ENCODE results near the gene ZNF571. TPM values are rescaled to one million over a fixed set of nuclear protein-coding genes. Genes with fewer than 3 reads are reported as not detected.
A peak's percentile ranks its signal among the peaks of the same experiment; 100 is the strongest.

The ZNF571 gene
- total and polyA plus RNA-seq, 10 of the 15 experiments (the other 5 are each of a cell fraction or from before 2014, with no cell fraction given) = 0.27 to 1.5 (median 0.45) TPM

GRCh38 chr19:37551129-37551993 is 43.2 kb downstream of the ZNF571 start:
- no peak for ATAC-seq
- H3K79me2 ChIP-seq (ENCODE audit: control insufficient read depth, insufficient read depth, low read length) = no peaks in the 10 kb centered on the region
- H3K27me3 ChIP-seq (replicated peaks in 1 of 2; ENCODE audit: control insufficient read depth in 2 of 2, insufficient read depth in 2 of 2, low read length in 1 of 2) = no peaks in the 10 kb centered on the region
- no peak for FAIRE-seq
- peak overlapping the region; percentile 49; the same call in 1 of the 2 replicates for H3K4me3 ChIP-seq
- ChIA-PET POLR2A (no interaction called here), CTCF (no interaction called here), RAD21 (ENCODE audit: unreplicated experiment) (no interaction called here), SMC1A (ENCODE audit: uncharacterized antibody, unreplicated experiment) (no interaction called here)
- no peak for DNase-seq (ENCODE audit: low read depth, low spot score)
- H3K27ac ChIP-seq (ENCODE audit: control insufficient read depth, insufficient read depth) = no peak overlapping the region
- peaks cover 22% of the 10 kb centered on the region for H3K9me3 ChIP-seq (replicated peaks; ENCODE audit: control insufficient read depth, insufficient read depth, low read length)
- H4K20me1 ChIP-seq (ENCODE audit: control insufficient read depth, insufficient read depth) = no peaks in the 10 kb centered on the region
- intact Hi-C loops (cut with micrococcal nuclease; ENCODE audit: unreplicated experiment) = no loop called here
- H3K36me3 ChIP-seq (ENCODE audit: control insufficient read depth in 2 of 2, insufficient read depth in 2 of 2, low read length in 1 of 2) = no peaks in the 10 kb centered on the region
- peak overlapping the region; percentile 56 for H3K4me2 ChIP-seq (ENCODE audit: control insufficient read depth, insufficient read depth)
- H3K9ac ChIP-seq (ENCODE audit: control insufficient read depth, insufficient read depth, low read length) = no peak overlapping the region
- WGBS (ENCODE audit: insufficient coverage, insufficient replicate concordance, low lambda C conversion rate, missing lambda C conversion rate) = 40% methylated on average over 60 of the region's 65 CpGs
- no TSS peak for BruUV-seq (replicated peaks)
- H2AFZ ChIP-seq (ENCODE audit: control insufficient read depth, low read depth, low read length) = peak overlapping the region; percentile 60
- in situ Hi-C loops (cut with MboI) = no loop called here
- no peaks in the 10 kb centered on the region for H3K4me1 ChIP-seq (ENCODE audit: control insufficient read depth, insufficient read depth, low read length)
- TF ChIP-seq HDAC2 (IDR thresholded peaks at IDR 0.05) (no peak), WRNIP1 (IDR thresholded peaks at IDR 0.05; ENCODE audit: borderline replicate concordance, low read depth, low read length) (no peak), IRF3 (IDR thresholded peaks at IDR 0.05) (no peak), REST (IDR thresholded peaks at IDR 0.05; ENCODE audit: low read depth, low read length) (no peak), HDGF (IDR thresholded peaks at IDR 0.05) (no peak), PAX8 (IDR thresholded peaks at IDR 0.05) (no peak), KLF5 (IDR thresholded peaks at IDR 0.05; ENCODE audit: partially characterized antibody) (no peak), BMI1 (IDR thresholded peaks at IDR 0.05; ENCODE audit: borderline replicate concordance) (no peak), EP300 (IDR thresholded peaks at IDR 0.05; ENCODE audit: borderline replicate concordance in 1 of 2, control insufficient read depth in 1 of 2, low read depth in 2 of 2, low read length in 2 of 2) (no peak), SMAD5 (IDR thresholded peaks at IDR 0.05; ENCODE audit: low read depth) (no peak), NFIC (IDR thresholded peaks at IDR 0.05; ENCODE audit: low read depth, low read length) (no peak), SMAD1 (IDR thresholded peaks at IDR 0.05; ENCODE audit: low read depth, partially characterized antibody) (no peak), CREB1 (IDR thresholded peaks at IDR 0.05; ENCODE audit: low read depth) (peak; percentile 82; the same call in 1 of the 2 replicates), MTA3 (IDR thresholded peaks at IDR 0.05; ENCODE audit: borderline replicate concordance, low read length) (no peak), FOS (IDR thresholded peaks at IDR 0.05; ENCODE audit: borderline replicate concordance, extremely low read depth, insufficient read length) (no peak), HSF1 (IDR thresholded peaks at IDR 0.05; ENCODE audit: low read depth, low read length) (no peak), JUNB (IDR thresholded peaks at IDR 0.05) (no peak), NR2C1 (IDR thresholded peaks at IDR 0.05) (no peak)

Data from GM12878 (cell line).